Ishikawa (cell line): ENCODE results near the gene NAT16.

Source experiments
- CEBPB ChIP-seq: IDR thresholded peaks from 2 replicates; pipeline ENCODE4 v1.6.1; 2012
- NFIC ChIP-seq: IDR thresholded peaks from 2 replicates; pipeline ENCODE4 v1.6.1; 2012

DNA sequence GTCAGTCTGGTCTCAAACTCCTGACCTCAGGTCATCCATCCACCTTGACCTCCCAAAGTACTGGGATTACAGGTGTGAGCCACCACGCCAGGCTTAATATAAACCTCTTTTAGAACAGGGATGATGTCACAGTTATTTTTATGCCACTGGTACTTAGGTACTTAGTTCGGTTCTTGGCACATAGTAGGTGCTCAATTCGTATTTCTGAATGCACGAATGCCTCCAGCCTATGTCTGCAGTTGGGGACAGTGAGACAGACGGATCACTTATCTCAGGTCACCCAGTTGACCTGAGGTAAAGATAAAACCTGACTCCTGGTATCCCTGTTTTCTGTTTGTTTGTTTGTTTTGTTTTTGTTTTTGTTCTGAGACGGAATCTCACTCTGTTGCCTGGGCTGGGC lies 6.1 kb upstream of the NAT16 start:
- TF ChIP-seq NFIC (no peak), CEBPB (no peak)
